Esophagus muscularis mucosa (tissue), 3 donors: ENCODE data around the gene C1QA.

Experiments used
- POLR2A ChIP-seq: fragments of 450-650 bp; IDR thresholded peaks from one replicate; pipeline ENCODE4 v1.6.1; 2017; ENCODE audit warnings: antibody characterized with exemption, moderate library complexity, mild to moderate bottlenecking, low read depth
- TF ChIP-seq, protein P1 (sequence below), 3 experiments: fragments of 200-600 bp in 2 of 3; fragments of 450-650 bp in 1 of 3; sonication (generic) in 2 of 3; IDR thresholded peaks; one replicate each; pipeline ENCODE4 v1.5.1; 2017 to 2019; ENCODE audit warnings: antibody characterized with exemption in 3 of 3, mild to moderate bottlenecking in 2 of 3, moderate library complexity in 1 of 3

DNA sequence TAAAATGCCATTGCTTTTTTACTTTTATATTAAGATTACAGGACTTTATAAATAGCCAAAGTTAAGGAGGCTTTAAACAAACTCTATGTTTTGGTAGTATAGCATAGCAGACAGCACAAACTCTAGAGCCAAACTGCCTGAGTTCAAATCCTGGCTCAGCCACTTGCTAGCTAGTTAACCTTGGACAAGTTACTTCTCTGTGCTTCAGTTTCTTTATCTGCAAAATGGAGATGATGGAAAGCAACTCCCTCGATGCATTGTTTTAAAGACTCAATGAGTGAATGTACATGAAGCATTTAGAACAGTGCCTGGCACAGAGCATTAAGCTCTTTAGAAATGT is 38.0 kb downstream of the C1QA start:
- TF ChIP-seq, protein P1, sequence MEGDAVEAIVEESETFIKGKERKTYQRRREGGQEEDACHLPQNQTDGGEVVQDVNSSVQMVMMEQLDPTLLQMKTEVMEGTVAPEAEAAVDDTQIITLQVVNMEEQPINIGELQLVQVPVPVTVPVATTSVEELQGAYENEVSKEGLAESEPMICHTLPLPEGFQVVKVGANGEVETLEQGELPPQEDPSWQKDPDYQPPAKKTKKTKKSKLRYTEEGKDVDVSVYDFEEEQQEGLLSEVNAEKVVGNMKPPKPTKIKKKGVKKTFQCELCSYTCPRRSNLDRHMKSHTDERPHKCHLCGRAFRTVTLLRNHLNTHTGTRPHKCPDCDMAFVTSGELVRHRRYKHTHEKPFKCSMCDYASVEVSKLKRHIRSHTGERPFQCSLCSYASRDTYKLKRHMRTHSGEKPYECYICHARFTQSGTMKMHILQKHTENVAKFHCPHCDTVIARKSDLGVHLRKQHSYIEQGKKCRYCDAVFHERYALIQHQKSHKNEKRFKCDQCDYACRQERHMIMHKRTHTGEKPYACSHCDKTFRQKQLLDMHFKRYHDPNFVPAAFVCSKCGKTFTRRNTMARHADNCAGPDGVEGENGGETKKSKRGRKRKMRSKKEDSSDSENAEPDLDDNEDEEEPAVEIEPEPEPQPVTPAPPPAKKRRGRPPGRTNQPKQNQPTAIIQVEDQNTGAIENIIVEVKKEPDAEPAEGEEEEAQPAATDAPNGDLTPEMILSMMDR (IDR thresholded peaks at IDR 0.05): no peak
- no peak for TF ChIP-seq POLR2A
